ENCODE measurements around the gene STAG2. TPM values are rescaled to one million over a fixed set of nuclear protein-coding genes. Genes with fewer than 3 reads are reported as not detected.

STAG2 gene
- total and polyA plus RNA-seq, 2 donors (not counting 1 experiment from before 2014, with no cell fraction given), result 56.6 to 96.4 TPM

DNA sequence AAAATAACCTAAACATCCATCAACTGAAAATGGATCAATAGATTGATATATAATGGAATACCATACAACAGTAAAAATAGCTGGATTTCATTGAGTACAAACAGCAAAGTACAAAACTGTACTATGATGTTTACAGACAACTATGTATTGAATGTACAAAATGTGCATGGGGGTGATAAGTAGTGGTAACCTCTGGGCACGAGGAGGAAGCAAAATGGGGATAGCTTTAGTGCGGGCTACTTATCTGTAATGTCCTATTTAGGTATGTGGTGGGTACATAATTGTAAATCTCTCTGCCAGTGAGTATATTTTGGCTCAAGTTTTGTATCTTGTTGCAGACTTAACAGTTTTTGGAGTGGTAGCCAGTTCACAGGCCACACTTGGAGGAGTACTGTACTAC is 123.6 kb downstream of the STAG2 start:
- Histone ChIP-seq H2AFZ (ENCODE audit: low read length) (no peak overlapping the region), H3K9me3 (ENCODE audit: control insufficient read depth, insufficient read depth, low read depth, low read length) (no peaks in the 10 kb centered on the region), H4K20me1 (ENCODE audit: control insufficient read depth, extremely low read depth, insufficient read depth, low read length) (no peaks in the 10 kb centered on the region), H3K79me2 (ENCODE audit: control insufficient read depth, insufficient read depth, low read length) (no peaks in the 10 kb centered on the region), H3K4me1 (ENCODE audit: control insufficient read depth, extremely low read depth, insufficient read depth, low read length) (no peaks in the 10 kb centered on the region), H3K4me2 (ENCODE audit: extremely low read depth, insufficient read depth, low read length) (no peak overlapping the region), H3K27ac (ENCODE audit: insufficient read depth, low read length) (no peak overlapping the region), H3K36me3 (ENCODE audit: control insufficient read depth, insufficient read depth, low read length) (no peaks in the 10 kb centered on the region), H3K4me3 (replicated peaks in 1 of 4; ENCODE audit: control extremely low read depth in 1 of 4, insufficient read depth in 1 of 4, low read depth in 3 of 4, low read length in 4 of 4) (no peak overlapping the region), H3K9ac (ENCODE audit: insufficient read depth, low read length) (no peak overlapping the region), H3K27me3 (ENCODE audit: control insufficient read depth, insufficient read depth, low read length) (no peaks in the 10 kb centered on the region)
- TF ChIP-seq, protein P1, sequence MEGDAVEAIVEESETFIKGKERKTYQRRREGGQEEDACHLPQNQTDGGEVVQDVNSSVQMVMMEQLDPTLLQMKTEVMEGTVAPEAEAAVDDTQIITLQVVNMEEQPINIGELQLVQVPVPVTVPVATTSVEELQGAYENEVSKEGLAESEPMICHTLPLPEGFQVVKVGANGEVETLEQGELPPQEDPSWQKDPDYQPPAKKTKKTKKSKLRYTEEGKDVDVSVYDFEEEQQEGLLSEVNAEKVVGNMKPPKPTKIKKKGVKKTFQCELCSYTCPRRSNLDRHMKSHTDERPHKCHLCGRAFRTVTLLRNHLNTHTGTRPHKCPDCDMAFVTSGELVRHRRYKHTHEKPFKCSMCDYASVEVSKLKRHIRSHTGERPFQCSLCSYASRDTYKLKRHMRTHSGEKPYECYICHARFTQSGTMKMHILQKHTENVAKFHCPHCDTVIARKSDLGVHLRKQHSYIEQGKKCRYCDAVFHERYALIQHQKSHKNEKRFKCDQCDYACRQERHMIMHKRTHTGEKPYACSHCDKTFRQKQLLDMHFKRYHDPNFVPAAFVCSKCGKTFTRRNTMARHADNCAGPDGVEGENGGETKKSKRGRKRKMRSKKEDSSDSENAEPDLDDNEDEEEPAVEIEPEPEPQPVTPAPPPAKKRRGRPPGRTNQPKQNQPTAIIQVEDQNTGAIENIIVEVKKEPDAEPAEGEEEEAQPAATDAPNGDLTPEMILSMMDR (conservative IDR thresholded peaks at IDR 0.05 in 1 of 2, IDR thresholded peaks at IDR 0.05 in 1 of 2; ENCODE audit: low read depth in 1 of 2, low read length in 2 of 2), result no peak
- TF ChIP-seq EZH2 (IDR thresholded peaks at IDR 0.05; ENCODE audit: low read length, missing control alignments), result no peak
- no peak for DNase-seq (ENCODE audit: low read depth in 2 of 2)

DNA sequence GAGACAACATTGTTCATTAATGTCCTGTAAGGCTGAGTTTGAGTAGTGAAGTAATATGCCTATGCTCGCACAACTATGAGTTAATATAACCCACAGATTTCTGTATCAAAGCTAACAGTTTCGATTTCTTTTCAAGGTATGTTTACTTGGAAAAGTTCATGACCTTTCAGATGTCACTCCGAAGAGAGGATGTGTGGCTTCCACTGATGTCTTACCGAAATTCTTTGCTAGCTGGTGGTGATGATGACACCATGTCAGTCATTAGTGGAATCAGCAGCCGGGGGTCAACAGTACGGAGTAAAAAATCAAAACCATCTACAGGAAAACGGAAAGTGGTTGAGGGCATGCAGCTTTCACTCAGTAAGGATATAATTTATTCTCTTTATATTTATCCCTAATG is 124.9 kb downstream of the STAG2 start:
- Histone ChIP-seq H2AFZ (ENCODE audit: low read length) (no peak overlapping the region), H3K4me2 (ENCODE audit: extremely low read depth, insufficient read depth, low read length) (no peak overlapping the region), H3K27me3 (ENCODE audit: control insufficient read depth, insufficient read depth, low read length) (no peaks in the 10 kb centered on the region), H3K4me1 (ENCODE audit: control insufficient read depth, extremely low read depth, insufficient read depth, low read length) (no peaks in the 10 kb centered on the region), H3K9me3 (ENCODE audit: control insufficient read depth, insufficient read depth, low read depth, low read length) (no peaks in the 10 kb centered on the region), H4K20me1 (ENCODE audit: control insufficient read depth, extremely low read depth, insufficient read depth, low read length) (no peaks in the 10 kb centered on the region), H3K27ac (ENCODE audit: insufficient read depth, low read length) (no peak overlapping the region), H3K4me3 (replicated peaks in 1 of 4; ENCODE audit: control extremely low read depth in 1 of 4, insufficient read depth in 1 of 4, low read depth in 3 of 4, low read length in 4 of 4) (no peak overlapping the region), H3K79me2 (ENCODE audit: control insufficient read depth, insufficient read depth, low read length) (no peaks in the 10 kb centered on the region), H3K36me3 (ENCODE audit: control insufficient read depth, insufficient read depth, low read length) (no peaks in the 10 kb centered on the region), H3K9ac (ENCODE audit: insufficient read depth, low read length) (no peak overlapping the region)
- DNase-seq (ENCODE audit: low read depth in 2 of 2), result no peak
- no peak for TF ChIP-seq EZH2 (IDR thresholded peaks at IDR 0.05; ENCODE audit: low read length, missing control alignments)
- TF ChIP-seq, protein P1 (conservative IDR thresholded peaks at IDR 0.05 in 1 of 2, IDR thresholded peaks at IDR 0.05 in 1 of 2; ENCODE audit: low read depth in 1 of 2, low read length in 2 of 2), result no peak

DNA sequence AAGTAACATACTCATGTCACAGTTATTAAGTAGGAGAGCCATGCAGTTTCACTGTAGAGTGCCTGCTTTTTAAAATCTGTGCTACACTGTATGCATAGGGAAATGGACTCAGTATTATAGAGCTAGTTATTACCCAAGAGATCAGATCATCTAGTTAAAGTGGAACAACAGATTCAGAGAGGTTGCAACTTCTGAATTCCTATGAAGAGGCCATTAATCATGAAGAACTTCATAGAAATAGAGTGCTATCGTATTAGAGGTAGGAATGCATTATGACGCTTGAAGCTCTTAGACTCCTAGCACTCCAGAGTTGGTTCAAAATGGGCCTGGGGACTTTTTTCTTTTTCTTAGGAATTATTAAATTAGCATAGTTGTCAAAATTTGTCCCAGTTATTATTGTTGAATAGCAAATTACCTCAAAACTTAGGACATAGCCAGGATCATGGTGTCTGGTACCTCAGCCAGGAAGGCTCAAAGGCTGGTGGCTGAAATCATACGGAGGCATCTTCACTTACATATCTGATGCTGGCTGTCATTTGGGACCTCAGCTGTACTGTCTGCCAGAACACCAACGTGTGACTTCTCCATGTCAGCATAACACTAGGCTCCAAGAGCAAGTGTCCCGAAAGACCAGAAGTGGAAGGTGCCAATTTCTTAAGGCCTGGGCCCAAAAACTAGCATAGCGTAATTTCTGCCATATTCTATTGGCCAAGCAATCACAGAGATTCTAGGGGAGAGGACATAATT is 125.7 kb downstream of the STAG2 start:
- no peak for DNase-seq (ENCODE audit: low read depth in 2 of 2)

More for the DNA sequence above, 125.7 kb downstream of the STAG2 start:
- Histone ChIP-seq H3K27me3 (ENCODE audit: control insufficient read depth, insufficient read depth, low read length) (no peaks in the 10 kb centered on the region), H3K4me3 (replicated peaks in 1 of 4; ENCODE audit: control extremely low read depth in 1 of 4, insufficient read depth in 1 of 4, low read depth in 3 of 4, low read length in 4 of 4) (no peak overlapping the region), H2AFZ (ENCODE audit: low read length) (no peak overlapping the region), H3K4me2 (ENCODE audit: extremely low read depth, insufficient read depth, low read length) (no peak overlapping the region), H3K9ac (ENCODE audit: insufficient read depth, low read length) (no peak overlapping the region), H3K36me3 (ENCODE audit: control insufficient read depth, insufficient read depth, low read length) (no peaks in the 10 kb centered on the region), H3K79me2 (ENCODE audit: control insufficient read depth, insufficient read depth, low read length) (no peaks in the 10 kb centered on the region), H3K9me3 (ENCODE audit: control insufficient read depth, insufficient read depth, low read depth, low read length) (no peaks in the 10 kb centered on the region), H3K4me1 (ENCODE audit: control insufficient read depth, extremely low read depth, insufficient read depth, low read length) (no peaks in the 10 kb centered on the region), H4K20me1 (ENCODE audit: control insufficient read depth, extremely low read depth, insufficient read depth, low read length) (no peaks in the 10 kb centered on the region), H3K27ac (ENCODE audit: insufficient read depth, low read length) (no peak overlapping the region)
- no peak for TF ChIP-seq EZH2 (IDR thresholded peaks at IDR 0.05; ENCODE audit: low read length, missing control alignments)
- TF ChIP-seq, protein P1 (conservative IDR thresholded peaks at IDR 0.05 in 1 of 2, IDR thresholded peaks at IDR 0.05 in 1 of 2; ENCODE audit: low read depth in 1 of 2, low read length in 2 of 2), result no peak

All from fibroblast of lung (primary cell).